ENCODE data around the gene SKOR1.

SKOR1 gene

DNA sequence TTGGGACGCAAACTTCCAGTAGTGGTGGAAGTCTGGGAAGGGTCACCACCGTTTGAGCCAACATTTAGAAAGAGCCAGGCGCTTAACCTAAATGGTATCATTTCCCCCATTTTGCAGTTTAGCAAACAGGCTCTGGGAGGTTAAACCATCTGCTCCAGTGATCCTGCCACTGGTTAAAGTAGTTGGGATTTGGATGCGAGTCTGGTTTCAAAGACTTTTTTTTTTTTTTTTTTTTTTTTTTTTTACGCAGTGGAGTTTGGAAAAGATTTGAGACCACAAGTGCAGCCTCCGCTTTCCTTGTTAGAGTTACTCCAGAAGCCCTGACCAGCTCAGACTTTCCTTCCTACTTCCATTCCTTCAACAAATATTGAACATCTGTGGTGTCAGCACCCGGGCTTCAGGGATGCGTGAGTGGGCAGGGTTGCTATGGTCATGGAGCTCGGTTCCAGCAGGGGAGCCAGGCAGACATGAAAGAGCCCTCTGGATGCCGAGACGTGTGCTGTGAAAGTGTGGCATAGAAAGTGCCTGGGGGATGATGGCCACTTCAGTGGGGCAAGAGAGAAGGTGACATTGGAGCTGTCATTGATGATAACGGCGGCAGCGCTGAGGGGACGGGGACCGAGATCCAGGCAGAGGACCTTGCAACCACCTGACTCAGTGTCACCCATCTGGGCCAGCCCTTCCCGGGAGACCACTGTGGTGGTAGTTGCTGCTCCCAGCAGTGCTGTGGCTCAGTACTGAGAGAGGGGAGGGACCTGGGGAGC, 15.6 kb downstream of the SKOR1 start:
- H3K27ac ChIP-seq (replicated peaks), result peak overlapping the region; percentile 95

DNA sequence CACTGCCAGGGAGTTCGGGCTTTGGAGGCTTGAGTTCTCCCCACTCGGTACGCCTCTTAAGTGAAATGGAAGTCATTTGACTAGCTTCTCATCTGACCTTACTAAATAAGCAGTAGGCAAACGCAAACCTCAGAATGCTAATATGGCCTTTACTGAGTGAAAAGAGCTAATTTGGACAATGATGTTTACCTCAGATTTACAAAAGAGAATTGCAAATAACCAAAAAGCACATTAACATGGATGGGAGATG, 16.1 kb downstream of the SKOR1 start:
- no peak for TF ChIP-seq SPI1 (IDR thresholded peaks at IDR 0.05; ENCODE audit: borderline replicate concordance, low read depth)
- no peak for TF ChIP-seq POLR2AphosphoS5 (IDR thresholded peaks at IDR 0.05; ENCODE audit: low read depth)
- TF ChIP-seq, protein P1, sequence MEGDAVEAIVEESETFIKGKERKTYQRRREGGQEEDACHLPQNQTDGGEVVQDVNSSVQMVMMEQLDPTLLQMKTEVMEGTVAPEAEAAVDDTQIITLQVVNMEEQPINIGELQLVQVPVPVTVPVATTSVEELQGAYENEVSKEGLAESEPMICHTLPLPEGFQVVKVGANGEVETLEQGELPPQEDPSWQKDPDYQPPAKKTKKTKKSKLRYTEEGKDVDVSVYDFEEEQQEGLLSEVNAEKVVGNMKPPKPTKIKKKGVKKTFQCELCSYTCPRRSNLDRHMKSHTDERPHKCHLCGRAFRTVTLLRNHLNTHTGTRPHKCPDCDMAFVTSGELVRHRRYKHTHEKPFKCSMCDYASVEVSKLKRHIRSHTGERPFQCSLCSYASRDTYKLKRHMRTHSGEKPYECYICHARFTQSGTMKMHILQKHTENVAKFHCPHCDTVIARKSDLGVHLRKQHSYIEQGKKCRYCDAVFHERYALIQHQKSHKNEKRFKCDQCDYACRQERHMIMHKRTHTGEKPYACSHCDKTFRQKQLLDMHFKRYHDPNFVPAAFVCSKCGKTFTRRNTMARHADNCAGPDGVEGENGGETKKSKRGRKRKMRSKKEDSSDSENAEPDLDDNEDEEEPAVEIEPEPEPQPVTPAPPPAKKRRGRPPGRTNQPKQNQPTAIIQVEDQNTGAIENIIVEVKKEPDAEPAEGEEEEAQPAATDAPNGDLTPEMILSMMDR (IDR thresholded peaks at IDR 0.05; ENCODE audit: insufficient read depth, low read length), result no peak
- no peak for TF ChIP-seq GABPA (IDR thresholded peaks at IDR 0.05; ENCODE audit: low read depth)
- TF ChIP-seq, protein P2, sequence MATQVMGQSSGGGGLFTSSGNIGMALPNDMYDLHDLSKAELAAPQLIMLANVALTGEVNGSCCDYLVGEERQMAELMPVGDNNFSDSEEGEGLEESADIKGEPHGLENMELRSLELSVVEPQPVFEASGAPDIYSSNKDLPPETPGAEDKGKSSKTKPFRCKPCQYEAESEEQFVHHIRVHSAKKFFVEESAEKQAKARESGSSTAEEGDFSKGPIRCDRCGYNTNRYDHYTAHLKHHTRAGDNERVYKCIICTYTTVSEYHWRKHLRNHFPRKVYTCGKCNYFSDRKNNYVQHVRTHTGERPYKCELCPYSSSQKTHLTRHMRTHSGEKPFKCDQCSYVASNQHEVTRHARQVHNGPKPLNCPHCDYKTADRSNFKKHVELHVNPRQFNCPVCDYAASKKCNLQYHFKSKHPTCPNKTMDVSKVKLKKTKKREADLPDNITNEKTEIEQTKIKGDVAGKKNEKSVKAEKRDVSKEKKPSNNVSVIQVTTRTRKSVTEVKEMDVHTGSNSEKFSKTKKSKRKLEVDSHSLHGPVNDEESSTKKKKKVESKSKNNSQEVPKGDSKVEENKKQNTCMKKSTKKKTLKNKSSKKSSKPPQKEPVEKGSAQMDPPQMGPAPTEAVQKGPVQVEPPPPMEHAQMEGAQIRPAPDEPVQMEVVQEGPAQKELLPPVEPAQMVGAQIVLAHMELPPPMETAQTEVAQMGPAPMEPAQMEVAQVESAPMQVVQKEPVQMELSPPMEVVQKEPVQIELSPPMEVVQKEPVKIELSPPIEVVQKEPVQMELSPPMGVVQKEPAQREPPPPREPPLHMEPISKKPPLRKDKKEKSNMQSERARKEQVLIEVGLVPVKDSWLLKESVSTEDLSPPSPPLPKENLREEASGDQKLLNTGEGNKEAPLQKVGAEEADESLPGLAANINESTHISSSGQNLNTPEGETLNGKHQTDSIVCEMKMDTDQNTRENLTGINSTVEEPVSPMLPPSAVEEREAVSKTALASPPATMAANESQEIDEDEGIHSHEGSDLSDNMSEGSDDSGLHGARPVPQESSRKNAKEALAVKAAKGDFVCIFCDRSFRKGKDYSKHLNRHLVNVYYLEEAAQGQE (IDR thresholded peaks at IDR 0.05; ENCODE audit: insufficient replicate concordance, low read depth), result no peak
- H3K27ac ChIP-seq (replicated peaks), result no peak overlapping the region; the same call in 1 of the 2 replicates
- H3K27me3 ChIP-seq (ENCODE audit: insufficient read depth, poor library complexity, severe bottlenecking), result no peaks in the 10 kb centered on the region
- H3K4me3 ChIP-seq (replicated peaks; ENCODE audit: insufficient read depth, low read length), result no peak overlapping the region
- no peak for DNase-seq (ENCODE audit: low read depth in 1 of 2, low spot score in 1 of 2)

More for the DNA sequence above, 15.6 kb downstream of the SKOR1 start:
- H3K4me3 ChIP-seq (replicated peaks; ENCODE audit: insufficient read depth, low read length), result peak overlapping the region; percentile 72
- H3K27me3 ChIP-seq (ENCODE audit: insufficient read depth, poor library complexity, severe bottlenecking), result no peaks in the 10 kb centered on the region
- DNase-seq (ENCODE audit: low read depth in 1 of 2, low spot score in 1 of 2), result no peak
- TF ChIP-seq SPI1 (IDR thresholded peaks at IDR 0.05; ENCODE audit: borderline replicate concordance, low read depth) (no peak), POLR2AphosphoS5 (IDR thresholded peaks at IDR 0.05; ENCODE audit: low read depth) (no peak), GABPA (IDR thresholded peaks at IDR 0.05; ENCODE audit: low read depth) (no peak)
- TF ChIP-seq, protein P2 (IDR thresholded peaks at IDR 0.05; ENCODE audit: insufficient replicate concordance, low read depth), result no peak
- TF ChIP-seq, protein P1 (IDR thresholded peaks at IDR 0.05; ENCODE audit: insufficient read depth, low read length), result no peak

DNA sequence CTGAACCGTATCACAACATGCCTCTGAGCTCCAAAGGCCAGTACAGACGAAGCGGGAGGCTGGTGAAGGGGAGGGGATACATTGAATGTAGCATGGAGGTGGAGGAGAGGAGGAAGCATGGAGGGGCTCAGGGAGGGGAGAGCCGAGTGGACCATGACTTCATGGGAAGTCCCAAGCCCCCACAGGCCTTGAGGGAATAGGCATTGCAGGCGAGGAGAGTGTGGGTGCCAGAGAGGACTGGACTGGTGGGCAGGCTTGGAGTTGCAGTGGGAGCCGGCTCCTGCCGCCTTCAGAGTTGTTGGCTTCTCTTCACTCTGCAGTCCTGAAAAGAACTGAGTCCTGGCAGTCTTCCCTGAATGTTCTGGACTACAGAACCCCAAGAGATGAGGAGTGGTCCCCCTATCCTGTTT, 17.8 kb downstream of the SKOR1 start:
- no peaks in the 10 kb centered on the region for H3K27me3 ChIP-seq (ENCODE audit: insufficient read depth, poor library complexity, severe bottlenecking)
- no peak overlapping the region for H3K27ac ChIP-seq (replicated peaks)
- TF ChIP-seq, protein P2 (IDR thresholded peaks at IDR 0.05; ENCODE audit: insufficient replicate concordance, low read depth), result no peak
- TF ChIP-seq GABPA (IDR thresholded peaks at IDR 0.05; ENCODE audit: low read depth), result no peak
- TF ChIP-seq, protein P1 (IDR thresholded peaks at IDR 0.05; ENCODE audit: insufficient read depth, low read length), result no peak
- no peak overlapping the region for H3K4me3 ChIP-seq (replicated peaks; ENCODE audit: insufficient read depth, low read length)
- no peak for DNase-seq (ENCODE audit: low read depth in 1 of 2, low spot score in 1 of 2)
